ENCODE data around the gene LAMA3.

Gene LAMA3

DNA sequence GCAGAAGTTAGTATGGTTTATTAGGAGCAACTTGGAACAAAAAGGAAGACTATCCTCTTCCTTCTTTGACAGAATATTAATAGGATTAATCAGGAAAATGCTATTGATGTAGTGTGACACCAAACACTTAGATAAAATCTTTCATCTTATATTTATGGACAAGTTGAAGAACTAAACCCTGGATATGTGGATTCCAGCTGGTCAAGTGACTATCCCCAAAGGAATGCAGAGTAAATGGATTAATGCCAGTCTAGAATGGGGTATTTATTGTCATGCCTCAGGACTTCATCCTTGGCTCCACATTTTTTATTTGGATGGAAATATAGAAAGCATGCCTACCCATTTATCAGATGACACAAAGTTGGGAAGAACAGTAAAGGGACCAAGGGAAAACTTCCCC lies 201.3 kb downstream of the LAMA3 start:
- no peak overlapping the region for H3K27ac ChIP-seq (ENCODE audit: low read depth, low read length)
- no peak overlapping the region for H3K9ac ChIP-seq (ENCODE audit: low read depth, low read length)
- no peaks in the 10 kb centered on the region for H3K27me3 ChIP-seq (ENCODE audit: control insufficient read depth, insufficient read depth, low read length)
- H3K4me3 ChIP-seq (ENCODE audit: low read depth, low read length) = no peak overlapping the region
- no peaks in the 10 kb centered on the region for H3K36me3 ChIP-seq (ENCODE audit: control insufficient read depth, insufficient read depth, low read length)
- no peaks in the 10 kb centered on the region for H3K9me3 ChIP-seq (ENCODE audit: control insufficient read depth, insufficient read depth, low read length)
- H3K4me1 ChIP-seq (ENCODE audit: control insufficient read depth, insufficient read depth, low read length) = no peaks in the 10 kb centered on the region

DNA sequence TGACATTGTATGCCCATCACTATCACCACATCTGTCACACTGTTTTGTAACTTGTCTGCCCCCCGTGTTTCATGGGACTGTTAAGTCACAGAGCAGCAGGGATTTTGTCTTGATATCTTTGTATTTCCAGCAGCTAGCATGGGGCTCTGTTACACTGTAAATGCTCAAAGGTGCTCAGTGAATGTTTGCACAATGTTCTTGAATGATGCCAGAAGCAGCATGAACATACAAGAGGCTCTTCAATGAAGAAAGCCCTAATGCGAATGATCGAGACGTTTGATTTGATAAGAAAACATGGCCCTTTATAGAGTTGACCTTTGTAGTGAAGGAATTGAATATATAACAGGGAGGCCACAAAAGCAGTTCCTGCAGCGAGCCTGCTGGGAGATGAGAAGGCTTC lies 204.4 kb downstream of the LAMA3 start:
- H3K9ac ChIP-seq (ENCODE audit: low read depth, low read length) = no peak overlapping the region
- H3K4me1 ChIP-seq (ENCODE audit: control insufficient read depth, insufficient read depth, low read length) = no peaks in the 10 kb centered on the region
- no peaks in the 10 kb centered on the region for H3K36me3 ChIP-seq (ENCODE audit: control insufficient read depth, insufficient read depth, low read length)

DNA sequence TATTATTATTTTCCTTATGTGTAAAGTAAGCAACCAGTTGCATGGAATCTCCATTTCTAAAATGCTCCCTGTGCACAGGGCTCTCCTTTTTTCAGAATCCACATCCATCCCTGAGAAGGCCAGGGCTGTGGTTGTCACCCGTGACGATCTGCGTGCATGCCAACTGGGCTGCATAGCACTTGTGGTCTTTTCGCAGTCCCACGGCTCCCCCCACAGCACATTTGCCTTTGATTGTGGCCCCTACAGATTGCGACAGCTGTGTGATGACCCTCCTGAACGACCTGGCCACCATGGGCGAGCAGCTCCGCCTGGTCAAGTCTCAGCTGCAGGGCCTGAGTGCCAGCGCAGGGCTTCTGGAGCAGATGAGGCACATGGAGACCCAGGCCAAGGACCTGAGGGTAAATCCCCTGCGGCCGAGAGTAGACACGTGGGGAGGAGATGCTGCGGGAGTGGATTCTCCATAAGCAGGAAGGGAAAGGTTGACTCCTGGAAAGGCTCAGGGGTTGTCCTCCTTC lies 205.5 kb downstream of the LAMA3 start:
- H3K36me3 ChIP-seq (ENCODE audit: control insufficient read depth, insufficient read depth, low read length) = no peaks in the 10 kb centered on the region
- no peak overlapping the region for H3K27ac ChIP-seq (ENCODE audit: low read depth, low read length)
- H3K9me3 ChIP-seq (ENCODE audit: control insufficient read depth, insufficient read depth, low read length) = no peaks in the 10 kb centered on the region
- no peaks in the 10 kb centered on the region for H3K27me3 ChIP-seq (ENCODE audit: control insufficient read depth, insufficient read depth, low read length)
- no peak overlapping the region for H3K9ac ChIP-seq (ENCODE audit: low read depth, low read length)
- no peak overlapping the region for H3K4me3 ChIP-seq (ENCODE audit: low read depth, low read length)
- no peaks in the 10 kb centered on the region for H3K4me1 ChIP-seq (ENCODE audit: control insufficient read depth, insufficient read depth, low read length)

More for the DNA sequence above, 204.4 kb downstream of the LAMA3 start:
- Histone ChIP-seq H3K9me3 (ENCODE audit: control insufficient read depth, insufficient read depth, low read length) (no peaks in the 10 kb centered on the region), H3K4me3 (ENCODE audit: low read depth, low read length) (no peak overlapping the region), H3K27ac (ENCODE audit: low read depth, low read length) (no peak overlapping the region), H3K27me3 (ENCODE audit: control insufficient read depth, insufficient read depth, low read length) (no peaks in the 10 kb centered on the region)

DNA sequence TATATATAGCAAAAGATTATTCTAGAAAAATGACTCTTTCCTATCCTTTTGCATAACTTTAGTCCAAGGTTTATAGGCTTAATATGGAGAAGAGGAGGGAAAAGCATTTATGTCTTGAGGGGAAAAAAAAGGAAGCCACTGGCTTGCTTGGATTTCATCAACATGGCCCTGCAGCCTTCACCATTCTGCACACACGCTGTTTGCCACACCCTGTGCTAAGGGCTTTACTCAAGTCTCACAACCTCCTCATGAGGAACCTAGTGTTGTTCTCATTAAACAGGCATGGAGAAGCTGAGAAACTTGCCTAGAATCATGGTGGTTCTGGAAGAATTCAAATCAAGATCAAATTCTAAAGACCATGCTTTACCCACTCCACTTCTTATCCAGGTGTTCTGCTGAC lies 208.0 kb downstream of the LAMA3 start:
- Histone ChIP-seq H3K4me3 (ENCODE audit: low read depth, low read length) (no peak overlapping the region), H3K9me3 (ENCODE audit: control insufficient read depth, insufficient read depth, low read length) (no peaks in the 10 kb centered on the region), H3K4me1 (ENCODE audit: control insufficient read depth, insufficient read depth, low read length) (peaks cover 7% of the 10 kb centered on the region; the same call in 1 of the 2 replicates), H3K27me3 (ENCODE audit: control insufficient read depth, insufficient read depth, low read length) (no peaks in the 10 kb centered on the region), H3K27ac (ENCODE audit: low read depth, low read length) (no peak overlapping the region), H3K36me3 (ENCODE audit: control insufficient read depth, insufficient read depth, low read length) (no peaks in the 10 kb centered on the region), H3K9ac (ENCODE audit: low read depth, low read length) (no peak overlapping the region)

DNA sequence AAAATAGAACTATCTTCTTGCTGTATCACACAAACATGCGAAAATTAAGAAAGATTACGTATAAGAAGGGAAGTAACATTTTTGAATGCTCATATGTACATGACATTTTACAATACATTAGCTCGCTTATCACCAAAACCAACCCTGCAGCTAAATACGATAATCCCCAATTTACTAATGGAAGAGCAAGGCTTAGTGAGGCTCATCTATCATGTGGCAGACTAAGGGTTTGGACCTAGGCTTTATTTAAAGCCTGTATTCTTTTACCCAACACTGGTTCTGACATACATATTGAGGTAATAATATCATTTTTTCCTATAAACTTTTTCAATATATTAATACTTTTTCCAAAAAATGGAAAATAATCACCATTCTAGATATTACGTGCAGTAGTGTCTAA lies 208.5 kb downstream of the LAMA3 start:
- no peak overlapping the region for H3K4me3 ChIP-seq (ENCODE audit: low read depth, low read length)
- no peaks in the 10 kb centered on the region for H3K27me3 ChIP-seq (ENCODE audit: control insufficient read depth, insufficient read depth, low read length)
- no peak overlapping the region for H3K27ac ChIP-seq (ENCODE audit: low read depth, low read length)
- H3K9ac ChIP-seq (ENCODE audit: low read depth, low read length) = no peak overlapping the region
- peaks cover 7% of the 10 kb centered on the region; the same call in 1 of the 2 replicates for H3K4me1 ChIP-seq (ENCODE audit: control insufficient read depth, insufficient read depth, low read length)
- H3K9me3 ChIP-seq (ENCODE audit: control insufficient read depth, insufficient read depth, low read length) = no peaks in the 10 kb centered on the region
- H3K36me3 ChIP-seq (ENCODE audit: control insufficient read depth, insufficient read depth, low read length) = no peaks in the 10 kb centered on the region

- Histone ChIP-seq H3K4me3 (ENCODE audit: low read depth, low read length) (no peak overlapping the region), H3K36me3 (ENCODE audit: control insufficient read depth, insufficient read depth, low read length) (no peaks in the 10 kb centered on the region), H3K9ac (ENCODE audit: low read depth, low read length) (no peak overlapping the region), H3K9me3 (ENCODE audit: control insufficient read depth, insufficient read depth, low read length) (no peaks in the 10 kb centered on the region), H3K27me3 (ENCODE audit: control insufficient read depth, insufficient read depth, low read length) (no peaks in the 10 kb centered on the region), H3K27ac (ENCODE audit: low read depth, low read length) (no peak overlapping the region), H3K4me1 (ENCODE audit: control insufficient read depth, insufficient read depth, low read length) (peaks cover 7% of the 10 kb centered on the region; the same call in 1 of the 2 replicates)
Measured at GRCh38 chr18:23900994-23901393, 211.7 kb downstream of the LAMA3 start.

GRCh38 chr18:23902396-23902795 lies 213.1 kb downstream of the LAMA3 start:
- no peak overlapping the region for H3K27ac ChIP-seq (ENCODE audit: low read depth, low read length)
- no peaks in the 10 kb centered on the region for H3K36me3 ChIP-seq (ENCODE audit: control insufficient read depth, insufficient read depth, low read length)
- no peaks in the 10 kb centered on the region for H3K27me3 ChIP-seq (ENCODE audit: control insufficient read depth, insufficient read depth, low read length)
- H3K9ac ChIP-seq (ENCODE audit: low read depth, low read length) = no peak overlapping the region
- H3K9me3 ChIP-seq (ENCODE audit: control insufficient read depth, insufficient read depth, low read length) = no peaks in the 10 kb centered on the region
- H3K4me1 ChIP-seq (ENCODE audit: control insufficient read depth, insufficient read depth, low read length) = peaks cover 7% of the 10 kb centered on the region; the same call in 1 of the 2 replicates
- no peak overlapping the region for H3K4me3 ChIP-seq (ENCODE audit: low read depth, low read length)

- no peaks in the 10 kb centered on the region for H3K36me3 ChIP-seq (ENCODE audit: control insufficient read depth, insufficient read depth, low read length)
- no peaks in the 10 kb centered on the region for H3K27me3 ChIP-seq (ENCODE audit: control insufficient read depth, insufficient read depth, low read length)
- no peak overlapping the region for H3K4me3 ChIP-seq (ENCODE audit: low read depth, low read length)
- H3K9ac ChIP-seq (ENCODE audit: low read depth, low read length) = no peak overlapping the region
- H3K27ac ChIP-seq (ENCODE audit: low read depth, low read length) = no peak overlapping the region
- peaks cover 7% of the 10 kb centered on the region; the same call in 1 of the 2 replicates for H3K4me1 ChIP-seq (ENCODE audit: control insufficient read depth, insufficient read depth, low read length)
- H3K9me3 ChIP-seq (ENCODE audit: control insufficient read depth, insufficient read depth, low read length) = no peaks in the 10 kb centered on the region
Measured at GRCh38 chr18:23903971-23904370, 214.7 kb downstream of the LAMA3 start.

GRCh38 chr18:23906658-23907057 lies 217.4 kb downstream of the LAMA3 start:
- no peaks in the 10 kb centered on the region for H3K27me3 ChIP-seq (ENCODE audit: control insufficient read depth, insufficient read depth, low read length)
- no peaks in the 10 kb centered on the region for H3K4me1 ChIP-seq (ENCODE audit: control insufficient read depth, insufficient read depth, low read length)
- no peak overlapping the region for H3K4me3 ChIP-seq (ENCODE audit: low read depth, low read length)
- no peak overlapping the region for H3K27ac ChIP-seq (ENCODE audit: low read depth, low read length)
- H3K9ac ChIP-seq (ENCODE audit: low read depth, low read length) = no peak overlapping the region
- H3K36me3 ChIP-seq (ENCODE audit: control insufficient read depth, insufficient read depth, low read length) = no peaks in the 10 kb centered on the region
- H3K9me3 ChIP-seq (ENCODE audit: control insufficient read depth, insufficient read depth, low read length) = no peaks in the 10 kb centered on the region

GRCh38 chr18:23908827-23909226 lies 219.6 kb downstream of the LAMA3 start:
- Histone ChIP-seq H3K4me3 (ENCODE audit: low read depth, low read length) (no peak overlapping the region), H3K27me3 (ENCODE audit: control insufficient read depth, insufficient read depth, low read length) (no peaks in the 10 kb centered on the region), H3K4me1 (ENCODE audit: control insufficient read depth, insufficient read depth, low read length) (no peaks in the 10 kb centered on the region), H3K27ac (ENCODE audit: low read depth, low read length) (no peak overlapping the region), H3K36me3 (ENCODE audit: control insufficient read depth, insufficient read depth, low read length) (no peaks in the 10 kb centered on the region), H3K9me3 (ENCODE audit: control insufficient read depth, insufficient read depth, low read length) (no peaks in the 10 kb centered on the region), H3K9ac (ENCODE audit: low read depth, low read length) (no peak overlapping the region)

DNA sequence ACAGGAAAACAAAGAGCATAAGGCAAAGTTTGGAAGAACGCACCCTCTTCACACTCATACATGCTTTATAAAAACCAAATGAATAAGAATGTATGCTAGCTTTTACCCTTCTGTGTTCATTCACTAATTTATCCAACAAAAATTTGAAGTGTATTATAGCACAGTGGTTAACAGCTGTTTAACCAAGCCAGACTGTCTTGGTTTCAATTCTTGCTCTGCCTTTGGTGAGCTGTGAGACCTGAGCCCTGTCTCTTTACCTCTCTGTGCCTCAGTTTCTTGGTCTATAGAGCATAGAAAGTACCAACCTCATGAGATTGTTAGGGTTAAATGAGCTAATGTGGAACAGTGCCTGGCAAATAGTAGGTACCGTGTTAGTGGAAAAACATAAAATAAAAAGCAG lies 220.8 kb downstream of the LAMA3 start:
- no peak overlapping the region for H3K4me3 ChIP-seq (ENCODE audit: low read depth, low read length)
- H3K4me1 ChIP-seq (ENCODE audit: control insufficient read depth, insufficient read depth, low read length) = no peaks in the 10 kb centered on the region
- H3K27me3 ChIP-seq (ENCODE audit: control insufficient read depth, insufficient read depth, low read length) = no peaks in the 10 kb centered on the region
- H3K36me3 ChIP-seq (ENCODE audit: control insufficient read depth, insufficient read depth, low read length) = no peaks in the 10 kb centered on the region
- H3K9me3 ChIP-seq (ENCODE audit: control insufficient read depth, insufficient read depth, low read length) = no peaks in the 10 kb centered on the region
- H3K9ac ChIP-seq (ENCODE audit: low read depth, low read length) = no peak overlapping the region
- H3K27ac ChIP-seq (ENCODE audit: low read depth, low read length) = no peak overlapping the region

DNA sequence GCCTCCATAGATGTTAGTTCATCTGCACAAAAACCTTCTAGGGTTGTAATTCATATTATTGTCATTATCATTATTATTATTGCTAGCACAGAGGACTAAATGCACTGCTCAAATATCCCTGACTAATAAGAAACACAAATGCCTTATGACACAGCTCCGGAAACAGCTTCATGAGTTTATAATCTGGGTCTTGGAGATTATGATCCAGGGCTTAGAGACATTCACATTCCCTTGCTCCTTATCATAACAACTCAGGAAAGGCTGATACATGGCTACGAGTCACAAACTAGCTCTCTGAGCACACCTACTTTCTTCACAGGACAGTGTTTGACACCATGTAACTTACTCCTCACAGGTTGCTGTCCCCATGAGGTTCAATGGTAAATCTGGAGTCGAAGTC lies 223.1 kb downstream of the LAMA3 start:
- Histone ChIP-seq H3K36me3 (ENCODE audit: control insufficient read depth, insufficient read depth, low read length) (no peaks in the 10 kb centered on the region), H3K27ac (ENCODE audit: low read depth, low read length) (no peak overlapping the region), H3K4me3 (ENCODE audit: low read depth, low read length) (no peak overlapping the region), H3K9me3 (ENCODE audit: control insufficient read depth, insufficient read depth, low read length) (no peaks in the 10 kb centered on the region), H3K27me3 (ENCODE audit: control insufficient read depth, insufficient read depth, low read length) (no peaks in the 10 kb centered on the region), H3K9ac (ENCODE audit: low read depth, low read length) (no peak overlapping the region), H3K4me1 (ENCODE audit: control insufficient read depth, insufficient read depth, low read length) (no peaks in the 10 kb centered on the region)

All from HUES48 (cell line).